OCI-LY7 (cell line): ENCODE measurements around the gene MARK3. TPM values are rescaled to one million over a fixed set of nuclear protein-coding genes. Genes with fewer than 3 reads are reported as not detected.

Experiments
- BruUV-seq: library from RNA; stranded (reverse); fragments of 400-500 nt; replicated peaks from 2 replicates; lab custom pipeline; 2021; lab: Mats Ljungman, UMichigan
- CTCF ChIA-PET: fragments of 300-600 bp; sonication (Branson Sonifier 250); formaldehyde crosslinking; loops from one replicate; lab custom pipeline; 2022; ENCODE audit warnings: antibody characterized with exemption; ENCODE audit not compliant: unreplicated experiment; lab: Charles Lee
- POLR2A ChIA-PET: fragments of 300-600 bp; sonication (Branson Sonifier 250); formaldehyde crosslinking; loops from one replicate; lab custom pipeline; 2022; ENCODE audit warnings: antibody characterized with exemption; lab: Charles Lee
- DNase-seq: peaks from one replicate; pipeline ENCODE4 v3.0.0-alpha.2; 2015; ENCODE audit warnings: low spot score
- H2AFZ ChIP-seq: fragments of 200-600 bp; sonication (generic), shearing (Covaris generic); 2 replicates; pipeline ENCODE4 v1.6.1; 2014; ENCODE audit warnings: mild to moderate bottlenecking, antibody characterized with exemption, low read length, moderate library complexity
- H3K27ac ChIP-seq: fragments of 200-600 bp; sonication (generic); 2 replicates; pipeline ENCODE4 v1.5.1; 2014; ENCODE audit warnings: mixed run types, low read depth, mild to moderate bottlenecking, moderate library complexity, low read length, inconsistent platforms; ENCODE audit not compliant: poor library complexity, severe bottlenecking
- H3K36me3 ChIP-seq: fragments of 200-600 bp; sonication (generic); 2 replicates; pipeline ENCODE4 v1.6.1; 2014; ENCODE audit warnings: mild to moderate bottlenecking, antibody characterized with exemption, low read length, moderate library complexity, mixed read lengths; ENCODE audit not compliant: insufficient read depth
- H3K4me1 ChIP-seq: fragments of 200-600 bp; sonication (generic); 2 replicates; pipeline ENCODE4 v1.5.1; 2014; ENCODE audit warnings: mild to moderate bottlenecking, low read length; ENCODE audit not compliant: insufficient read depth, poor library complexity, severe bottlenecking
- H3K4me2 ChIP-seq: fragments of 200-600 bp; sonication (generic); 2 replicates; pipeline ENCODE4 v1.6.1; 2014; ENCODE audit warnings: mild to moderate bottlenecking, low read length
- H3K4me3 ChIP-seq: fragments of 200-600 bp; sonication (generic); 2 replicates; pipeline ENCODE4 v1.5.1; 2014; ENCODE audit warnings: mild to moderate bottlenecking, low read depth, low read length; ENCODE audit not compliant: poor library complexity, severe bottlenecking
- H3K79me2 ChIP-seq: fragments of 200-600 bp; sonication (generic); 2 replicates; pipeline ENCODE4 v1.6.1; 2016; ENCODE audit warnings: low read depth, mild to moderate bottlenecking, low read length, moderate library complexity, mixed read lengths; ENCODE audit not compliant: insufficient read depth
- H3K9me2 ChIP-seq: fragments of 200-600 bp; sonication (generic); 2 replicates; pipeline ENCODE4 v1.6.1; 2016; ENCODE audit warnings: mild to moderate bottlenecking, low read length, mixed read lengths; ENCODE audit not compliant: insufficient read depth
- H3K9me3 ChIP-seq: fragments of 200-600 bp; sonication (generic); 2 replicates; pipeline ENCODE4 v1.6.1; 2014; ENCODE audit warnings: mild to moderate bottlenecking, mixed run types, low read length, mixed read lengths
- H4K20me1 ChIP-seq: fragments of 200-600 bp; sonication (generic); 2 replicates; pipeline ENCODE4 v1.6.1; 2014; ENCODE audit warnings: mild to moderate bottlenecking, antibody characterized with exemption, low read length, moderate library complexity, mixed read lengths; ENCODE audit not compliant: insufficient read depth
- CTCF ChIP-seq: fragments of 200-600 bp; sonication (generic); conservative IDR thresholded peaks from 2 replicates; pipeline ENCODE4 v1.5.1; 2014; ENCODE audit warnings: mild to moderate bottlenecking, antibody characterized with exemption, low read length, moderate library complexity, mixed read lengths
- EZH2phosphoT487 ChIP-seq: fragments of 200-600 bp; sonication (generic); IDR thresholded peaks from 2 replicates; pipeline ENCODE4 v1.6.1; 2018; ENCODE audit warnings: low read depth, borderline replicate concordance, mild to moderate bottlenecking, mixed run types, antibody characterized with exemption, low read length, moderate library complexity, mixed read lengths
- intact Hi-C: fragments of 100-400 bp; cut with micrococcal nuclease; formaldehyde crosslinking; loops from one replicate; pipeline ENCODE4 v1.10.0; 2022; ENCODE audit not compliant: unreplicated experiment
- total RNA-seq, 2 experiments: library from RNA; depleted of rRNA in 1 of 2; stranded (reverse); fragments of >200 nt in 1 of 2; shearing (Covaris generic) in 1 of 2; gene quantifications; 2 replicates each; pipeline ENCODE4 v1.2.3, GENCODE V29; 2014 to 2022

MARK3 gene
- total RNA-seq, 2 experiments from 2014 or later, result 70.8 to 83.6 TPM

GRCh38 chr14:103550451-103551337, 165.5 kb downstream of the MARK3 start:
- H3K4me1 ChIP-seq, result no peaks in the 10 kb centered on the region
- POLR2A ChIA-PET, result interaction anchor here (0.6 kb wide), 1 partner anchor 164 kb away, joined by 3 read pairs; no protein-coding TSS in a partner anchor

GRCh38 chr14:103551338-103551762, 166.1 kb downstream of the MARK3 start:
- Histone ChIP-seq H3K4me1 (no peaks in the 10 kb centered on the region), H3K9me3 (no peaks in the 10 kb centered on the region), H3K27ac (no peak overlapping the region), H3K36me3 (peaks cover under 1% of the 10 kb centered on the region; the same call in 1 of the 2 replicates), H3K4me3 (no peak overlapping the region), H3K4me2 (no peak overlapping the region), H2AFZ (no peak overlapping the region), H3K9me2 (no peaks in the 10 kb centered on the region), H3K79me2 (peaks cover under 1% of the 10 kb centered on the region; the same call in 1 of the 2 replicates), H4K20me1 (no peaks in the 10 kb centered on the region)
- BruUV-seq, result no TSS peak
- POLR2A ChIA-PET, result interaction anchor here (0.6 kb wide), 1 partner anchor 163 kb away, joined by 3 read pairs; no protein-coding TSS in a partner anchor
- TF ChIP-seq EZH2phosphoT487, result no peak
- no peak for TF ChIP-seq CTCF
- CTCF ChIA-PET, result no interaction called here
- intact Hi-C loops, result no loop called here
- DNase-seq, result no peak

More at GRCh38 chr14:103550451-103551337, 165.5 kb downstream of the MARK3 start:
- Histone ChIP-seq H4K20me1 (no peaks in the 10 kb centered on the region), H3K9me3 (no peaks in the 10 kb centered on the region), H3K27ac (no peak overlapping the region), H3K36me3 (no peaks in the 10 kb centered on the region), H3K4me3 (no peak overlapping the region), H3K79me2 (no peaks in the 10 kb centered on the region), H3K9me2 (no peaks in the 10 kb centered on the region), H2AFZ (no peak overlapping the region), H3K4me2 (no peak overlapping the region)
- CTCF ChIA-PET, result interaction anchor here (0.6 kb wide), 1 partner anchor 29 kb away, joined by 3 read pairs; no protein-coding TSS in a partner anchor
- no peak for TF ChIP-seq EZH2phosphoT487
- no peak for TF ChIP-seq CTCF
- no TSS peak for BruUV-seq
- no peak for DNase-seq
- intact Hi-C loops, result no loop called here
